Vagina (tissue), 2 donors: Measurements from ENCODE around the gene C4orf33. TPM values are rescaled to one million over a fixed set of nuclear protein-coding genes. Genes with fewer than 3 reads are reported as not detected.

ENCODE experiments used
- DNase-seq, 2 donors: peaks; one replicate each; pipeline ENCODE4 v3.0.0-alpha.2; 2017; ENCODE audit errors: extremely low spot score in 2 of 2
- H3K27ac ChIP-seq: fragments of 200-600 bp; sonication (generic); one replicate; pipeline ENCODE4 v1.5.1; 2019
- H3K27me3 ChIP-seq: fragments of 200-600 bp; sonication (generic); one replicate; pipeline ENCODE4 v1.5.1; 2019
- H3K36me3 ChIP-seq, 2 donors: fragments of 200-600 bp; sonication (generic); one replicate each; pipeline ENCODE4 v1.5.1; 2017 to 2019
- H3K4me1 ChIP-seq: fragments of 200-600 bp; sonication (generic); one replicate; pipeline ENCODE4 v1.5.1; 2019
- H3K4me3 ChIP-seq, 2 donors: fragments of 200-600 bp; sonication (generic); 1 replicate in 1 of 2; 2 replicates in 1 of 2; pipeline ENCODE4 v1.5.1; 2016 to 2019
- H3K9me3 ChIP-seq: fragments of 200-600 bp; sonication (generic); one replicate; pipeline ENCODE4 v1.5.1; 2019
- POLR2A ChIP-seq, 2 donors: fragments of 450-650 bp; IDR thresholded peaks; one replicate each; pipeline ENCODE4 v1.6.1; 2017; ENCODE audit warnings: antibody characterized with exemption in 2 of 2, mild to moderate bottlenecking in 2 of 2, moderate library complexity in 2 of 2
- POLR2AphosphoS5 ChIP-seq, 2 donors: sonication (generic); formaldehyde crosslinking; IDR thresholded peaks; one replicate each; pipeline ENCODE4 v1.9.0; 2017; ENCODE audit warnings: antibody characterized with exemption in 2 of 2, mild to moderate bottlenecking in 2 of 2, low read depth in 1 of 2; ENCODE audit not compliant: insufficient read depth in 1 of 2
- intact Hi-C: fragments of 100-400 bp; cut with DNase I; formaldehyde crosslinking; loops from one replicate; pipeline ENCODE4 v1.15.1; 2023
- total RNA-seq: library from RNA; depleted of rRNA; stranded (reverse); fragments of >200 nt; gene quantifications from one replicate; pipeline ENCODE4 v1.2.3, GENCODE V29; 2016
- TF ChIP-seq, protein P1 (sequence below), 3 experiments: fragments of 450-650 bp in 2 of 3; fragments of 200-600 bp in 1 of 3; sonication (generic) in 1 of 3; IDR thresholded peaks; one replicate each; pipeline ENCODE4 v1.5.1; 2017 to 2019; ENCODE audit warnings: antibody characterized with exemption in 3 of 3, mild to moderate bottlenecking in 2 of 3, moderate library complexity in 2 of 3

The C4orf33 gene
- total RNA-seq, 1 donor from 2014 or later: 8.8 TPM

DNA sequence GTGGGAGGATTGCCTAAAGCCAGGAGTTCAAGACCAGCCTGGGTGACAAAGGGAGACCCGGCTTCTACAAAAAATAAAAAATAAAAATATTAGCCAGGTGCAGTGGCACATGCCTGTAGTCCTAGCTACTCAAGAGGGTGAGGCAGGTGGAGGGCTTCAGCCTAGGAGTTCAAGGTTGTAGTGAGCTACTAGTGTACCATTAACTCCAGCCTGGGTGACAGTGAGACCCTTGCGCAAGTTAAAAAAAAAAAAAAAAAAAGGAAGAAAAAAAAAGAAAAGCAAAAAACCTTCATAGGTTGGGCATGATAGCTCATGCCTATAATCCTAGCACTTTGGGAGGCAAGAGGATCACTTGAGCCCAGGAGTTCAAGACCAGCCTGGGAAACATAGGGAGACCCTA, 8.4 kb upstream of the C4orf33 start:
- Histone ChIP-seq H3K4me1 (peaks cover 11% of the 10 kb centered on the region), H3K27ac (no peak overlapping the region), H3K27me3 (no peaks in the 10 kb centered on the region), H3K36me3 (no peaks in the 10 kb centered on the region), H3K9me3 (peaks cover 3% of the 10 kb centered on the region), H3K4me3 (no peak overlapping the region)
- intact Hi-C loops: no loop called here
- no peak for DNase-seq
- TF ChIP-seq, protein P1, sequence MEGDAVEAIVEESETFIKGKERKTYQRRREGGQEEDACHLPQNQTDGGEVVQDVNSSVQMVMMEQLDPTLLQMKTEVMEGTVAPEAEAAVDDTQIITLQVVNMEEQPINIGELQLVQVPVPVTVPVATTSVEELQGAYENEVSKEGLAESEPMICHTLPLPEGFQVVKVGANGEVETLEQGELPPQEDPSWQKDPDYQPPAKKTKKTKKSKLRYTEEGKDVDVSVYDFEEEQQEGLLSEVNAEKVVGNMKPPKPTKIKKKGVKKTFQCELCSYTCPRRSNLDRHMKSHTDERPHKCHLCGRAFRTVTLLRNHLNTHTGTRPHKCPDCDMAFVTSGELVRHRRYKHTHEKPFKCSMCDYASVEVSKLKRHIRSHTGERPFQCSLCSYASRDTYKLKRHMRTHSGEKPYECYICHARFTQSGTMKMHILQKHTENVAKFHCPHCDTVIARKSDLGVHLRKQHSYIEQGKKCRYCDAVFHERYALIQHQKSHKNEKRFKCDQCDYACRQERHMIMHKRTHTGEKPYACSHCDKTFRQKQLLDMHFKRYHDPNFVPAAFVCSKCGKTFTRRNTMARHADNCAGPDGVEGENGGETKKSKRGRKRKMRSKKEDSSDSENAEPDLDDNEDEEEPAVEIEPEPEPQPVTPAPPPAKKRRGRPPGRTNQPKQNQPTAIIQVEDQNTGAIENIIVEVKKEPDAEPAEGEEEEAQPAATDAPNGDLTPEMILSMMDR (IDR thresholded peaks at IDR 0.05): no peak
- TF ChIP-seq POLR2AphosphoS5 (IDR thresholded peaks at IDR 0.05; ENCODE audit: insufficient read depth in 1 of 2, low read depth in 1 of 2) (no peak), POLR2A (IDR thresholded peaks at IDR 0.05) (no peak)

DNA sequence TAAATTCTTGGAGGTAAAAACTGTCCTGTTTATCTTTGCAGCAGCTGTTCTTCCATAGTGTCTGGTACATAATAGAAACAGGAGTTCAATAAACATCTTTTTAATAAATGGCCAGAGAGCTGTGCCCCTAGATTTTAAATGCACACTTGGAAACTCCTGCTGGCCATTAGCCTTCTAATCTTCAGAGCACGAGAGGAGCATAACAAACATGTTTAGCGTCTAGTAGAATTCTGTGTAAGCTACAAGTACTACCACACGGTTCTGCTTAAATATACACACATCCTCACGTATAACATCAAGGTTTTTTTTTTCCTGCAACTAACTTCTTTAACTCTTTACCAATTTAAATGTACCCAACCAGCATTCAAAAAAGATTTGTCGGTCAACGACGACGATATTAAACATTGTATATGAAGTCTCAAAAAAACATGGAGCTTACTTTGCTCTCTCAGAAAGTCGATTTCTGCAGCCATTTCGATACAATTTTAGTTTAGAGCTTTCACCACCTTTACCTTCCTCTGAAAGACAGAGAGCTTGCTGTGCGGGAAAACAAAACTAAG, 3.2 kb upstream of the C4orf33 start:
- intact Hi-C loops: no loop called here
- DNase-seq: no peak
- no peaks in the 10 kb centered on the region for H3K9me3 ChIP-seq
- H3K27ac ChIP-seq: peak overlapping the region; percentile 97
- no peaks in the 10 kb centered on the region for H3K27me3 ChIP-seq
- H3K4me1 ChIP-seq: peaks cover 28% of the 10 kb centered on the region
- H3K36me3 ChIP-seq: no peaks in the 10 kb centered on the region
- peak overlapping the region; percentile 75 to 91 for H3K4me3 ChIP-seq
- TF ChIP-seq POLR2AphosphoS5 (IDR thresholded peaks at IDR 0.05; ENCODE audit: insufficient read depth in 1 of 2, low read depth in 1 of 2) (no peak), POLR2A (IDR thresholded peaks at IDR 0.05) (no peak)
- TF ChIP-seq, protein P1 (IDR thresholded peaks at IDR 0.05): no peak

DNA sequence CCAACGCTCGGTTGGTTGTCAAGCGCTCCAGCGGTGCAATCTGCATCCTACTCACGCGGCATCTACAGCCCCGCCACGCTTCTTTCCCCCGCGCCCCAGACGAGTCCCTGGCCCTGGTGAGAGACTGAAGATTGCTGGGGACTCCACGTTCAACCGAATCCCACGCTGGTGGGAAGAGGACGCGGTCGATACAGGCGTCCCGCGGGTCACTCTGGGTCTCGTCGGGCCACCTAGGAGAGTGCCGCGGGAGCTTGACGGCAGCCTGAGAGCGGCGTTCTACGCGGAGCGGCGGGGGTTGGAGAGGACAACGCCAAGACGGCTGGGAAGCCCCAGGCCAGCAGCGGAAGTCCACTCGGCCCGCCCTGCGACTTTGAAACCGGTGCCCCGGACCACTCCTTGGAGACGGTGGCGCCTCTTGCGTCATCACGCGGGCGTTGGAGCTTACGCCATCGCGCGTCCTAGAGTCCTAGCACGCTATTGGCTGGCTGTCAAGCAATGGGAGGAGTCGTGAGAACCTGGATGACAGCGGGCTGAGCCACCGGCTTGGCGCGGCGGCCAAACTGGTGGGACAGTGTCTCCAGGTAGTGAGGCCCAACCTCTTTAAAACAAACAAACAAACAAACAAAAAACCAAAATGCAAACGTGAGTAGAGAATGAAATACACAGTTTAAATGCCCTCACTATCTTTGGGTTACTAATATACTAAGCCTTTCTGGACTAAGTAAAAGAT, 2.6 kb upstream of the C4orf33 start, which contains the start of gene SCLT1:
Gene SCLT1, minus strand, starts transcription at position 349 of the 730 bp plus-strand sequence. CDS start 436 bp downstream, outside the sequence.
- intact Hi-C loops: no loop called here
- Histone ChIP-seq H3K27ac (peak within 1 kb of the TSS; percentile 97), H3K4me1 (peaks cover 28% of the 10 kb centered on the region), H3K9me3 (no peaks in the 10 kb centered on the region), H3K4me3 (peak within 1 kb of the TSS; percentile 75 to 91), H3K27me3 (no peaks in the 10 kb centered on the region), H3K36me3 (no peaks in the 10 kb centered on the region)
- peak; percentile 98 to 99 for DNase-seq
- TF ChIP-seq, protein P1 (IDR thresholded peaks at IDR 0.05): no peak
- TF ChIP-seq POLR2A (IDR thresholded peaks at IDR 0.05) (peak in 1 of 2 donors; percentile 80), POLR2AphosphoS5 (IDR thresholded peaks at IDR 0.05; ENCODE audit: insufficient read depth in 1 of 2, low read depth in 1 of 2) (peak; percentile 81 to 98)

DNA sequence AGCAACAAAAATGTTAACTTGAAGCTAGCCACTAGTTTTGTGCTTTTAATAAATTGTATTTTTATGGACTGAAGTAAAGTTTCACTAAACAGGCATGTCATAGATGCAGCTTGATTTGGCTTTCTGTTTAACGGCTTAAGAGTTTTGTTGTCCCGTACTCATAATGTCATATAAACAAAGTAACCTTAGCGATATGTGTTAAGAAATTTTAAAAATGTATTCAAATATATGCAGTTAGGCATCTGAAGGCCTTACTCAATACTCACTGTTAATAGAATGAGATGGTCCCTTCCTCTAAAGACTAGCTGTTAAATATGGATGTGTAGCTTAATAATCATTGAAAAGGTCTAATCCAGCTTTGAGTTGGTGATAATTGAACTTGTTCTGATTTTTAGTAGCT, 1.6 kb upstream of the C4orf33 start:
- no peak for TF ChIP-seq POLR2A (IDR thresholded peaks at IDR 0.05)
- TF ChIP-seq POLR2AphosphoS5 (IDR thresholded peaks at IDR 0.05; ENCODE audit: insufficient read depth in 1 of 2, low read depth in 1 of 2): no peak
- TF ChIP-seq, protein P1 (IDR thresholded peaks at IDR 0.05): no peak
- Histone ChIP-seq H3K36me3 (no peaks in the 10 kb centered on the region), H3K4me3 (peak overlapping the region in 1 of 2 donors; percentile 91), H3K4me1 (peaks cover 28% of the 10 kb centered on the region), H3K27ac (peak overlapping the region; percentile 97), H3K9me3 (no peaks in the 10 kb centered on the region), H3K27me3 (no peaks in the 10 kb centered on the region)
- intact Hi-C loops: no loop called here
- no peak for DNase-seq

DNA sequence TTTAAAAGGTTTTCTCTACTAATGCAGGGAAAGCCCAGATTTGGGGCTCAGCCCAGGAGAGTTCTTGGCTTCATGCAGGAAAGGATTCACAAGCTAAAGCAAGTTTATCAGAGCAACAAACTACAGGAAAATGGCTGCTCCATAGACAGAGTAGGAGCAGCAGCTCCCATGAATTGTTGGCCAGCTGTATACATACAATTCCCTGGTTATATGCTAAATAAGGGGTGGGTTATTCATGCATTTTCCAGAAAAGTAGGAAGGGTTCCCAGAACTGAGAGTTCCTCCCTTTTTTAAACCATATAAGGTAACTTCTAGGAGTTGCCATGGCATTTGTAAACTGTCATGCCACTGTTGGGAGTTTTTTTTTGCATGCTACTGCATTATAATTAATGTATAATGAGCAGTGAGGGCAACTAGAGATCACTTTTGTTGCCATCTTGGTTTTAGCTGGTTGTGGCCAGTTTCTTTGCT, 2.6 kb downstream of the C4orf33 start:
- no peak for TF ChIP-seq POLR2A (IDR thresholded peaks at IDR 0.05)
- TF ChIP-seq, protein P1 (IDR thresholded peaks at IDR 0.05): no peak
- no peak for TF ChIP-seq POLR2AphosphoS5 (IDR thresholded peaks at IDR 0.05; ENCODE audit: insufficient read depth in 1 of 2, low read depth in 1 of 2)
- Histone ChIP-seq H3K4me3 (no peak overlapping the region), H3K9me3 (no peaks in the 10 kb centered on the region), H3K27ac (no peak overlapping the region), H3K4me1 (peaks cover 16% of the 10 kb centered on the region), H3K27me3 (no peaks in the 10 kb centered on the region), H3K36me3 (no peaks in the 10 kb centered on the region)
- no peak for DNase-seq
- intact Hi-C loops: no loop called here
